ENCODE measurements around the gene CCDC51. TPM values are rescaled to one million over a fixed set of nuclear protein-coding genes. Genes with fewer than 3 reads are reported as not detected.

The CCDC51 gene
- total RNA-seq, 4 donors from 2014 or later, result 8.3 to 19.8 (median 16.1) TPM

DNA sequence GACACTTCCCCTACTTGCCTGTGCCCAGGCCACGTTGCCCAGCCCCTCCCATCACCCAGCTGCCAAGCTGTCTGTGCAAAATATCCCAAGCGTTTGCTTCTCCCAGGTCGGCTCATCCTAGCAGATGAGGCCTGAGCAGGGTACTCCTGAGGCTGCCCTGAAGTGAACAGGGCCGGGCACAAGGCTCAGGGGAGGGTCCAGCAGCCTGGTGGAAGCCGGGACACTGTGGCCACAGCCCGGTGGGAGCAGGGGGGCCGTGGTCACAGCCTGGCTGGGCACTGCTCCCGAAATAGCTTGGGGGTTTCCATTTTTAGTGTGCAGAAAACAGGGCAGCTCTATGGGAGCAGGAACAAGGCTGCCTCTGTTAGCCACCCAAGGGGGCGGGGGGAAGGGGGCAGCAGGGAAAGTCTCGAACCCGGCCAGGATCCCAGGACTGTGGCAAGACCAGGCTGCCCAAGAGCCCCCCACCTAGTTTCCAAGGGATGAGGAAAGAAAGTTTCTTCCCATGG lies 13.5 kb downstream of the CCDC51 start:
- no peak for TF ChIP-seq CTCF (IDR thresholded peaks at IDR 0.05; ENCODE audit: low read depth)

DNA sequence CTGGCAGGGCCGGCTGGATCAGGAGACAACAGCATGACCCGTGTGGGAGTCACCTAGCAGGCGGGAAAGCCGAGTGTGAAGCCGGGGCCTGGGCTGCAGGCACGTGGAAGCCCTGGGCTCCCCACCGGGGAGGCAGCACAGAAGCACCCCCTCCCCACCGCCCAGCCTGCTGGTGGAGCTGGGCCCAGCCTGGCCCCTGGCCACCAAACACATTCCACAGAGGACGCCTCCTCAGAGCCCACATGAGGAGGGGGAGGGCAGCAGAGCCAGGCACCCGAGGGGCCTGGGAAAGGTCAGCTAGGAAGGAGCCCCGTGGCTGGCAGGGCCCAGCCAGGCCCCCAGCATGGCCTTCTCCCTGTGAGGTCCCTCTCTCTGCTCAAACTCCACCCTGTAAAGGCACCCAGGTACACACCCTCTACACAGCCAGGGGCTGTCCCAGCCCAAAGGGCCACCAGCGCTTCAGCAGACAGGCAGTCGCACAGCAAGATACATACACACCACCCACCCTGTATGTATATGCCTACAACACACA lies 14.6 kb downstream of the CCDC51 start:
- TF ChIP-seq CTCF (IDR thresholded peaks at IDR 0.05; ENCODE audit: low read depth), result no peak

- TF ChIP-seq CTCF (IDR thresholded peaks at IDR 0.05; ENCODE audit: low read depth), result no peak
Observed at GRCh38 chr3:48423883-48424695, 15.8 kb downstream of the CCDC51 start.

- no peak for TF ChIP-seq CTCF (IDR thresholded peaks at IDR 0.05; ENCODE audit: low read depth)
Observed at GRCh38 chr3:48423241-48423882, 16.6 kb downstream of the CCDC51 start.

GRCh38 chr3:48422681-48423080 lies 17.2 kb downstream of the CCDC51 start:
- no peak for TF ChIP-seq CTCF (IDR thresholded peaks at IDR 0.05; ENCODE audit: low read depth)

DNA sequence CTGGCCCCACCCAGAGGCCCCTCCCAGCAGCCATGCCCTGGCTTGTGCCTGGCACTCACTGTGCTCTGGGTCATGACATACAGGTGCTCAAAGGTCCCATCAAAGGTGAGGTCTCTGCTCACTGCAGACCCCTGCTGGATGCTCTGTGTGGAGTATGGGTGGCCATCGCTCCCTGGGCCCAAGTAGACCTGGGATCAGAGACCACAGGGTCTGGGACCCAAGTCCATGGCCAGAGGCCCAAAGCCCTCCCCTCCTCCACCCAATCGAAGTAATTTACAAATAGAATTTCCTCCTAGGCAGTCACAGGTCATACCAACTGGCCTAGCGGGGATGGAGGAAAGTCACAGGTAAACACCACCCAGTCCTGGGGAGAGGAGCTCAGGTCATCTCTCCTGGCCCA lies 17.6 kb downstream of the CCDC51 start:
- TF ChIP-seq CTCF (IDR thresholded peaks at IDR 0.05; ENCODE audit: low read depth), result no peak

- no peak for TF ChIP-seq CTCF (IDR thresholded peaks at IDR 0.05; ENCODE audit: low read depth)
Observed at GRCh38 chr3:48420561-48420960, 19.4 kb downstream of the CCDC51 start.

Measured in subcutaneous adipose tissue (tissue), 4 donors.